HG03565 (cell line): ENCODE results near the gene SLC25A15.
"Not testable (repeated sequence)": the region's sequence is repeated elsewhere in the genome, so short reads cannot be mapped to it uniquely, and the experiment has no call there.

Source experiments
- ATAC-seq: cut with Tn5 transposase; IDR thresholded peaks from one replicate; pipeline ENCODE4 v1.9.1; 2021; ENCODE audit warnings: mild to moderate bottlenecking, moderate library complexity; ENCODE audit not compliant: unreplicated experiment

SLC25A15 gene

DNA sequence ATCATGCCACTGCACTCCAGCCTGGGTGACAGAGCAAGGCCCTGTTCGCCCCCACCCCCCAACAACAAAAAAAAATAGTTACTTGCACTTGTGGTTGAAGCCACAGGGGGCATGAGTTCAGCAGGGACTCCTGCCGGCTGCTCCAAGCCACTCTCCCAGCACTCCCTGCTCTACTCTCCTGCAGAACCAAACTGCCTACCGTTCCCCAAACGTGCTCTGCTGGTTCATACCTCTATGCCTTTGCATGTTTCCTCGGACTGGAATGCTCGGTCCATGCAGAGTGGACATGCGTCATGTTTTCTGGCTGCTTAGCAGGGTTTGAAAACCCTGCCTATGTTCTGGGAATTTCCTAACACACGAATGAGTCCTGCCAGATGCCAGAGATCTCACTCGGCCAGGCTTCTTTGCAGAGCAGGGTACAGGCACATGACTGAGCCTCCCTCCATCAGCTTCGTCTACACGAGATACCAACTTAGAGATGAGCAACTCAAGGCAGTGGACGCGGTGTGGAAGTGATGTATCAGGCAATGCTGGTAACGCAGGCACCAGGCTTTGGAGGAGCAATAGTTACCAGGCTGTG lies 8.5 kb upstream of the SLC25A15 start:
- no peak for ATAC-seq

GRCh38 chr13:40781717-40782116 lies 7.7 kb upstream of the SLC25A15 start:
- no peak for ATAC-seq

DNA sequence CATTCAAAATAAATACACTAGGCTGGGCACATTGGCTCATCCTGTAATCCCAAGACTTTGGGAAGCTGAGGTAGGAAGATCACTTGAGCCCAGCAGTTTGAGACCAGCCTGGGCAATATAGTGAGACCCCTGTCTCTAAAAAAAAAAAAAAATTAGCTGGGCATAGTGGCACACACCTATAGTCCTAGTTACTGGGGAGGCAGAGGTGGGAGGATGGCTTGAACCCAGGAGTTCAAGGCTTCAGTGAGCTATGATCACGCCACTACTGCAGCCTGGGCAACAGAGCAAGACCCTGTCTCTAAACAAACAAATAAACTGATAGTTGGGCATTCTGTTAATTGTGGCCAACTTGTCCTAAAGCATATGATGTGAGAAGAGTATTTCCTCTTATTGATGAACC lies 6.4 kb upstream of the SLC25A15 start:
- not testable (repeated sequence) for ATAC-seq

- ATAC-seq, result no peak
Observed at GRCh38 chr13:40784540-40784939, 4.9 kb upstream of the SLC25A15 start.

- no peak for ATAC-seq
Observed at GRCh38 chr13:40786568-40786996, 2.8 kb upstream of the SLC25A15 start.

GRCh38 chr13:40787062-40787461 lies 2.3 kb upstream of the SLC25A15 start:
- no peak for ATAC-seq

DNA sequence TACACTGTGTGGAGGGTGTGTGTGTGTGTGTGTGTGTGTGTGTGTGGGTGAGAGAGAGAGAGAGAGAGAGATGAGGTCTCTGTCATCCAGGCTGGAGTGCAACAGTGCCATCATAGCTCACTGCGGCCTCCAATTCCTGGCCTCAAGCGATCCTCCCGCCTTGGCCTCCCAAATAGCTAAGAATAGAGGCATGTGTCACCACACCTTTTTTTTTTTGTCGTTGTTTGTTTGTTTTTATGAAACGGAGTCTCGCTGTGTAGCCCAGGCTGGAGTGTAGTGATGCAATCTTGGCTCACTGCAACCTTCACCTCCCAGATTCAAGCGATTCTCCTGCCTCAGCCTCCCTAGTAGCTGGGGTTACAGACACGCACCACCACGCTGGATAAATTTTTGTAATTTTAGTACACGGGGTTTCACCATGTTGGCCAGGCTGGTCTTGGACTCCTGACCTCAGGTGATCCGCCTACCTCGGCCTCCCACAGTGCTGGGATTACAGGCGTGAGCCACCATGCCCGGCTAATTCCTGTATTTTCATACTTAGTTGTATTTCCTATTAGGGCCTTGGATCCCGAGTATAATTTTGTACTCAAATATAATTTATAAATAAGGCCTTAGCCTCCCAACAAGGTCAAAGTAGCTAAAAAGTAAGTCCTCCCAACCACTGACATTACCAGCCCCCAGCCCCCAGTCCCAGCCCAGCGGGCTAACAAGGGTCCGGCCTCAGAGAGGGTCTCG lies 704 bp upstream of the SLC25A15 start:
- not testable (repeated sequence) for ATAC-seq

- no peak for ATAC-seq
Observed at GRCh38 chr13:40790154-40790616, 774 bp downstream of the SLC25A15 start.

GRCh38 chr13:40792284-40793051 lies 3.1 kb downstream of the SLC25A15 start:
- ATAC-seq, result no peak

DNA sequence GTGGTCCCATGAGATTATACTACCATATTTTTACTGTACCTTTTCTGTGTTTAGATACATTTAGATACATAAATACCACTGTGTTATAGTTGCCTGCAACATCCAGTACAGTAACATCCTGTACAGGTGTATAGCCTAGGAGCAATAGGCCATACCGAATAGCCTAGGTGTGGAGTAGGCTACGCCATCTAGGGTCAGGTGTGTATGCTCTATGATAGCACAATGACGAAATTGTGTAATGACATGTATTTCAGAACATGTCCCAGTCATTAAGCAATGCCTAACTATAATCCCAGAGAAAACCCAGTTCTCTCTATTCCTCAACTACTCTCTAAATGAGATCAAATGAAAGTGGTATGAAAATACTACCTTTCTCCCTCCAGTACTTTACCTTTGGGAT lies 3.9 kb downstream of the SLC25A15 start:
- ATAC-seq, result no peak

DNA sequence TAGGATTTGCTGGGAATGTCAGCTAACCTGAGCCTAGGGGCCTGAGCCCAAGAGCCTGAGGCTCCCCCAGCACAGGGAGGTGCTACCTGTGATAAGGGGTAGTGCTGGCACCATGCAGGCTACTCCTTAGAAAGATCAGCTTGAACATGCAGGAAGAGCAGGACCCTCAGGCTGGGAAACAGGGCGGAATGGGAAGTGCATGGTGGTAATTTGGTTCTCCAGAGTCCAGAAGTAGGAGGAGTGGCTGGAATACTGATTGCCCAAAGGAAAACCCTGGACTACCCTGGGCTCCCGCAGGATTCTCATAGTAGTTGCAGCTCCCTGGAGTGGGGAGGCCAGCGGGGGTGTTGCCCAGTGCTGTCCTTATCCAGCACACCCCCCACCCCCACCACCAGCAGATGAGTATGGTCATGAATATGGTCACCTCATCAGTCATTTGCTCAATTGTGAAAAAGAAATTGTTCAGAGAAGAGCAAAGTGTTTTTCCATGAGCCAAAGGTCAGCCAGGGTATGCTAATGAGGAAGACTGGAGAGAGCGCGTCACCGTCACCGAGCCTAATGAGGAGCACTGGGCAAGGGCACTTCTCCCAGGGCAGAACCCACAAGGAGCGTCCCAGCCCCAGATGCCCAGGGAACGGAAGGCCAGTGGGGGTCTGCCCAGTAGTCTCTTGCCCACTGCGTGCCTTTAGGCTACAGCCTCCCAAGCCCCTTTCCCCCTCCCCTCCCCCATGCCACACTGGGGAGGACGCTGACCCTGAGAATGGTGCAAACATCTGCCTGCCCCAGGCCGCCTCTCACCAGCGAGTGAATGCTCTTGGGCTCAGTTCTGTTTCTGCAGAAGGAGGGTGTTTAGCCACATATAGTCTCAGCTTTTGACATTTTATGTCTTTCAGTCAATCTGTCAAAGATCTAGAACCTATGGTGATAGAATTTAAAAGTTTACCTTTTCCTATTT lies 5.3 kb downstream of the SLC25A15 start:
- no peak for ATAC-seq

DNA sequence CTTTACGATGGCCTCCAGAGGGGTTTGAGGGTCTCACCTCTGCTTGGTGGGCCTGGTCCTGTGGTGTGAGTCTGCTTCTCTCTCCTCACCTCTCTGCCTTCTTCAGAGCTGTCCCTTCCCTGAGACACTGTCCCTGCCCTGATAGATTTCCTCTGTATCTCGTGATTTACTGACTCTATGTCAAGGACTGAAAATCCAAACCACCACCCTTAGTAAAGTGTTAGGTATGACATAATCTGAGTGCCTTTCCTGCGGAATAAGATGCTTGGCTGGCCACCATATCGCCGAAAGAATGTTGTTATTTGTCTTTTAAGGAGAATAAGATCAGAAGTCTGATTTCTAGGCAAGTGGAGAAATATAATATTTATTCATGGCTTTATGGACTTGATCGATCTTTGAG lies 7.2 kb downstream of the SLC25A15 start:
- ATAC-seq, result no peak

GRCh38 chr13:40798380-40798779 lies 9.0 kb downstream of the SLC25A15 start:
- ATAC-seq, result no peak

- no peak for ATAC-seq
Observed at GRCh38 chr13:40799508-40799907, 10.1 kb downstream of the SLC25A15 start.

GRCh38 chr13:40800559-40800958 lies 11.1 kb downstream of the SLC25A15 start:
- no peak for ATAC-seq

GRCh38 chr13:40801255-40802217 lies 12.1 kb downstream of the SLC25A15 start:
- no peak for ATAC-seq

DNA sequence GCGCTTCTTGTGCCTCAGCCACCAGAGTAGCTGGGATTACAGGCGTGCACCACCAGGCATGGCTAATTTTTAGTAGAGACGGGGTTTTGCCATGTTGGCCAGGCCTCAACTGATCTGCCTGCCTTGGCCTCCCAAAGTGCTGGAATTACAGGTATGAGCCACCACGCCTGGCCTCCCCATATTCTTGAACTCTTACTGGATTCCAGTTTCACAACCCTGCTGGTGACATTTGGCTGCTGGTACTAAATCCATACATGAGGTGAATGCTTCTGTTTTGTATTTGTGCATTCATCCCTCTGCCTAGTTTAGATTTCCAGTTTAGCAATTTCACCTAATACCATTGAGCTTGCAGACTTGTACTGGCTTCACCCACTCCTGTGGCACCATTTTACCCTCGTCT lies 13.9 kb downstream of the SLC25A15 start:
- ATAC-seq, result no peak

DNA sequence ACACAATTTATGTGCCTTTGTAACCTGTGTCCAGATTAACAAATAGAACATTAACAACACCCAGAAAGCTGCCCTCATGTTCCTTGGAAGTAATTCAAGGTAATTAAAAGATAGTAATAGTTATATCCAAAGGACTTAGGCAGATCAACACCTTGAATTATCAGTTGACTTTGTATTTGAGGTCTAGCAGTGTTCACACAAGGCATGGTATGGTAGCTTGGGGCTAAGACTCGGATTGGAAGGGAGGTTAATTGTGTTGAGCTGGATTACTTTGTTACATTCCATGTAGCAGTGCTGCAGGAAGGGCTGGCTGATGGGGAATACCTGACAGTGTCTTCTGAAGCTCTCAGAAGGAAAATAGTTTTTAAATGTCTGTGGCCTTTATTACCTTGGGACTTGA lies 16.8 kb downstream of the SLC25A15 start:
- ATAC-seq, result no peak

DNA sequence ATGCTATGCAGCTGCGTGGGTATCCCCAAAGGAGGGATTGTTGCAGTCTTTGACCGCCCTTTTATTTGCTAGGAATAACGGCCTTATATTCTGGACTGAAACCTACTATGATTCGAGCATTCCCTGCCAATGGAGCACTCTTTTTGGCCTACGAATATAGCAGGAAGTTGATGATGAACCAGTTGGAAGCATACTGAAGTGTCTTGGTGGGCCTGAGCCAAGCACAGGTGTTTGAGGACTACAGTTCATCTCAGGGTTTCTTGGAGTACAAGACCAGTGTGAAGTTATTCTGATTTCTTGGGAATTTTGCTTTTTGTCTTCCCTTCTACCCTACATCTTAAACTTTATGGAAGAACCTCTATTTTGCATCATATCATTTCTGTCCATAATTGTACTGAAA lies 20.1 kb downstream of the SLC25A15 start:
- no peak for ATAC-seq

- ATAC-seq, result no peak
Observed at GRCh38 chr13:40812102-40812501, 22.7 kb downstream of the SLC25A15 start.
